Neuron (in vitro differentiated cells): ENCODE results near the gene REPIN1.

Experiments
- H2AFZ ChIP-seq: one replicate; pipeline ENCODE4 v1.6.1; 2013; ENCODE audit warnings: low read depth, mild to moderate bottlenecking, inconsistent platforms, low read length, moderate library complexity
- H3K27me3 ChIP-seq: one replicate; pipeline ENCODE4 v1.6.1; 2013; ENCODE audit warnings: low read length; ENCODE audit not compliant: insufficient read depth
- H3K36me3 ChIP-seq: one replicate; pipeline ENCODE4 v1.6.1; 2013; ENCODE audit warnings: low read length; ENCODE audit not compliant: insufficient read depth
- H3K4me1 ChIP-seq: one replicate; pipeline ENCODE4 v1.6.1; 2013; ENCODE audit warnings: low read length; ENCODE audit not compliant: insufficient read depth
- H3K4me3 ChIP-seq: 2 replicates; pipeline ENCODE4 v1.5.1; 2013; ENCODE audit warnings: mild to moderate bottlenecking, low read length, moderate library complexity
- H3K9me3 ChIP-seq: one replicate; pipeline ENCODE4 v1.6.1; 2013; ENCODE audit warnings: low read length

The REPIN1 gene

DNA sequence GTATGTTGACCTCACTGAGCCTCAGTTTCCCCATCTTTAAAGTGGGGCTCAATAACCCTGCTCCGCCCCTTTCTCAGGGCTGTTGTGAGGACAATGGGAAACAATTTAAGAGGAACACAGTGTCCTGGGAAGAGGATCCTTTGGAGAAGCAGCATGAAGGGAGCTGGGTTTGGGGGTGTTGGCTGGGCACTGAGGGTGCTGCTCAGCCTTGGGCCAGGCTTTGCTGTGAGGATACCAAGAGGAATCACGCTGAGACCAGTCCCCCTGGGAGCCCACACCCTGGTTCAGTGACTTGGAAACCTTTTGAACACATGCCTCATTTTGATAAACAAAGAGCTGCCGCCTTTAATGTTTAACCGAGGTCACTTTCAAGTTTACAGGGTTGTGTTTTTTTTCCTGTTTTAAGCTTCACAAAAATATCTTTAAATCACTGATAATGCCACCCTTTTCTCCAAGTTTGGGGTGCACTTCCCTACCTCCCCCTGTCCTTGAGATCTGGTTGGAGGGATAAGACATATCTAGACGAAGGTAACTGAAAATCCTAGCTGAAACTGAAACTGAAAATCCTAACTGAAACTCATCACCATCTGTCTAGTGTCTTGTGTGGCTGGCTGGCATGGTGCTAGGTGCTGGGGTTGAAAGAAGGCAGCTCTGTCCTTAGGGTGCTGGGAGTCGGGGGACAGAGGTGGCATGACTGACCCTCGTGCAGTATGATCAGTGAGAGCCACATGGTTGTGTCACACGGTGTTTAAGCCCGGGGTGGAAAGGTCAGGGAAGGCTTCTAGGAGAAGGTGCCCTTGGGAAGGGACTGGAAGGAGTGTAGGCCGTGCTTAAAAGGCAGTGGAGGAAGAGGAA is 38.2 kb downstream of the REPIN1 start:
- Histone ChIP-seq H3K4me3 (peak overlapping the region; percentile 60), H3K27me3 (no peaks in the 10 kb centered on the region), H3K4me1 (peaks cover 37% of the 10 kb centered on the region), H3K36me3 (no peaks in the 10 kb centered on the region), H3K9me3 (no peaks in the 10 kb centered on the region), H2AFZ (no peak overlapping the region)

DNA sequence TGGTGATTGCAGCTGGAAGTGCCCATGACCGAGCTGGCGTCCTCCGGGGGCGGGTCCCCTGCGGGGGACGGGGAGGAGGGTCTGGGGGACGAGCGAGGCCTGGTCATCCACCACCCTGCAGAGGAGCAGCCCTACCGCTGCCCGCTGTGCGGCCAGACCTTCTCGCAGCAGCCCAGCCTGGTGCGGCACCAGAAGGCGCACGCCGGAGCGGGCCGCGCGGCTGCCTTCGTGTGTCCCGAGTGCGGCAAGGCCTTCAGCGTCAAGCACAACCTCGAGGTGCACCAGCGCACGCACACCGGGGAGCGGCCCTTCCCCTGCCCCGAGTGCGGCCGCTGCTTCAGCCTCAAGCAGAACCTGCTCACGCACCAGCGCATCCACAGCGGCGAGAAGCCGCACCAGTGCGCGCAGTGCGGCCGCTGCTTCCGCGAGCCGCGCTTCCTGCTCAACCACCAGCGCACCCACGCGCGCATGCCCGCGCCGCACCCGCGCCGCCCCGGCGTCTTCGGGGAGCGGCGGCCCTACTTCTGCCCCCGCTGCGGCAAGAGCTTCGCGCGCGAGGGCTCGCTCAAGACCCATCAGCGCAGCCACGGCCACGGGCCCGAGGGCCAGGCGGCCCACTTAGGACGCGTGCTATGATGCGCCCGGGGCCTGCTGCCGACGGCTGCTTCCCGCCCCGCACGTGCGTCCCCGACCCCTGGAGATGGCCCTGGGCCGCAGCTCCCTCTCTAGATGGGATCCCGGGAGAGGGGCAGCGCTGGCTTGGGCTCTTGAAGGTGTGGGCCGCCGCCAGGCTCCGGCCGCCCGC is 39.2 kb downstream of the REPIN1 start:
- Histone ChIP-seq H3K9me3 (no peaks in the 10 kb centered on the region), H3K4me3 (no peak overlapping the region), H3K4me1 (peaks cover 27% of the 10 kb centered on the region), H2AFZ (no peak overlapping the region), H3K27me3 (no peaks in the 10 kb centered on the region), H3K36me3 (no peaks in the 10 kb centered on the region)

DNA sequence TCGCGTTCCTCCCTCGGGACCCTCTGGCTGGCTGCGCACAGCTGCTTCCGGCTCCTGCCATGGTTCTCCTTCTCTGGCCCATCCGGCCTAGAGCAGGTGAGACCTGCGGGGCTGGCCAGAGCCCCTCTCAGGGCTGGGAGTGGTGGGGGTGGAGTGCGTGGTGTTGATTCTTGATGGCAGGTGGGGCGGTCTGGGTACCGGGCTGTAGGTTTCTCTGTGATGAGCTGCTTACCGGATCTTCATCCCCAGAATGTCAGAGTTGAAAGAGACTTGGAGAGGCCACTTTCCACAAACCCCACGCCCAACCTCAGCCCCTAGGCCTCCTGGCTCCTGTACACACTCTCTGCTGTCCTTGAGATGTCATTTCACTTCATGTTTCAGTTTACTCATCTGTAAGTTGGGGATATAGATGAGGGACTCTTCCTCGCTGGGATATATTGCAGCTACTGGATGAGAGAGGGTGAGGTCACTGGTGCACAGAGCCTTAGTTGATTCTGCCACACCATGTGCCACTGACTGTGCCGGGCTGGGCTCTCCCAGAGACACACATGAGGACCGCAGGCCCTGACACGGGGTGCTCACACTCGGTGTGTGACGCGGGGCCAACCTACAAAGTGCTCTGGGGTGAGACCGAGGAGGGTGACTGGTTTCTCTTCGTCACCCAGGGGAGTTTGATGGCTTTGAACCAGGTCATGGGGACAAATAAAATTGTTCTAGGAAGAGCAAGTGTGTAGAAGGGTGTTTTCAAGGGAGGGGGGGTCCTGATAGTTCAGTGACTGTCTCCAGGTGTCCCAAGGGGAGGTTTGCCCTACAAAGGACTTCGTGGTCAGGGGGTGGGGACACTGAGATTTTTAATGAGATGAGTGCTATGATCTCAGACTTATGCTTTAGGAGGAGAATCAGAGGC is 40.0 kb downstream of the REPIN1 start:
- Histone ChIP-seq H3K4me1 (peaks cover 23% of the 10 kb centered on the region), H2AFZ (no peak overlapping the region), H3K9me3 (no peaks in the 10 kb centered on the region), H3K36me3 (no peaks in the 10 kb centered on the region), H3K27me3 (no peaks in the 10 kb centered on the region), H3K4me3 (no peak overlapping the region)

DNA sequence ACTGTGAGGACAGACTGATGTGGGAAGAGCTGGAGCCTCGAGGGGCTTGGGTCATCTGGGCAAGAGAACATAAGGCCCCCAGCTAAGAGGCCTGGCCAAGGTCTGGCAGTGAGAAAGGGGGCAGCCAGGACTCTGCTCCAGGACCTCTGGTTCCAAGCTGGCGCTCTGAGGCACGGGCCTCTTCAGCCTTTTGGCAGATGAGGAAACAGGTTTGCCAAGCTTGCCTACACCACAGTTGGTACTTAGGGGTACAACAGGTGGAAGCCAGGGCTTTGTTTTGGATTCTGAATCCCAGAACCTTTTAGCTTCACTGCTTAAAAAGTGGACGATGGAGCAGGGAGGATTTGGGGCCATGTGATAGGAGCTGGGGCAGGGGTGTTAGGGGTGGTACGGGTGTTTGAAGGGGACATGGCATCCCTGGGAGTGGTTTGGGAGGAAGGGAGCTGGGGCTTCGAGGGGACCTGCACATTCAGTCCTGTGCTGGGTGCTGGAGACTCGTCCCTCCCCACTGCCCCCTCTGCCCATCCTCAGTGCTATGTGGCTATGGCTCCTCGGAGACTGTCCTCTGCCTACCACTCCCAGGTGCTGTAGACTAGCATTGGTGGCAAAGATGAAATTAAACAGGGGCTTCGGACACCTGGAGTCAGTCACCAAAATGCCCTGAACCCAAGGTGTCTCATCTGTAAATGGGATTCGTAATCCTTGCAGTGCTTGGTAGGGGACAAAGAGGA is 40.8 kb downstream of the REPIN1 start:
- H2AFZ ChIP-seq = no peak overlapping the region
- no peaks in the 10 kb centered on the region for H3K27me3 ChIP-seq
- H3K4me3 ChIP-seq = no peak overlapping the region
- no peaks in the 10 kb centered on the region for H3K9me3 ChIP-seq
- H3K4me1 ChIP-seq = peaks cover 18% of the 10 kb centered on the region
- no peaks in the 10 kb centered on the region for H3K36me3 ChIP-seq

DNA sequence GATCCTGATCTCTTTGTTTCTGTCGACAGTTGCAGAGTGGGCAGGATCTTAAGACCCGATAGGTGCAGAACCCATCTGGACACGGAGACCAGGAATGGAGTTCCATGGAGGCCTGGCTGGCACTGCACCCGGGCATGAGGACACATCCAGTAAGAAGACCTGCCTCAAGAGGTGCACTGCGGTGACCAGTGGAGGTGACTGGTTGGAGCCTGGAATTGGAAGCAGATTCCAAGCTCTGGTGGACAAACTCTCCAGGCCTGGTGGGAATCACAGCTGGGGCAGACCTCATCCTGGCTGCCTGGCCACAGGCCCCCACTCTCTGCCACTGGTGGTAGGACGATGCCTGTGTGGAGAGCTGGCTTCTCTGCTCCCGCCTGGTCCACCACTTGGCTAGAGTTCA is 41.5 kb downstream of the REPIN1 start:
- H3K27me3 ChIP-seq = no peaks in the 10 kb centered on the region
- no peaks in the 10 kb centered on the region for H3K36me3 ChIP-seq
- no peak overlapping the region for H3K4me3 ChIP-seq
- H3K9me3 ChIP-seq = no peaks in the 10 kb centered on the region
- peaks cover 14% of the 10 kb centered on the region for H3K4me1 ChIP-seq
- no peak overlapping the region for H2AFZ ChIP-seq

DNA sequence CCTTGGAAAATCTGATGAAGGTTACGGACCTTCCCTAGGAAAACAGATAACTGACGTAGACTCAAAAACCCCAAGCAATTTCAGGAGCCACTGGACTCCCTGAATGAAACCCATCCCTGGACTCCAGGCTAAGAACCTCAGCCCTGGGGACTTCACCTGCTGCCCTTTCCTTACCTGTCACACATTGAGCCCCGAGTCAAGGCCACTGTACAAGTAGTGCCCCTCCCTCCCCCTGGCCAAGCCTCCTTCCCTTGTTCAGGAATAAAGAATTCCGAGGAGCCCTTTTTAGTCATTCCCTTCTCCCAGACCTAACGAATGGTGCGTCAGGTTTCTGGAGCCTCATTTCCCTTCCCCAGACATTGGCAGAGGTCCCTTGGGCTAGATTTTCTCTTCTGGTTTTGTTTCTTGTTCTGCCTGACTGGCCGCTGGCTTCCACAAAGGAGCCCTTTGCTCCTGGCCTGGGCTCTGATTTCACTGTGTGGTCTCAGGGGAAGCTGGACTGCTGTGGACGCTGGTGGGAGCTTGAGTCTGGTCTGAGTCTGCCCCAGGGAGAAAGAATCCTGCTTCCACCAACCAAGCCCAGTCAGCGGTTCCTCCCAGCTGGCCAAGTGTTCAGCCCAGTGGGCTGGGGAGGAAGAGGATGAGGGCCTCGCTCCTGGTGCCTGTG is 42.2 kb downstream of the REPIN1 start:
- no peaks in the 10 kb centered on the region for H3K9me3 ChIP-seq
- no peaks in the 10 kb centered on the region for H3K27me3 ChIP-seq
- peaks cover 19% of the 10 kb centered on the region for H3K4me1 ChIP-seq
- no peaks in the 10 kb centered on the region for H3K36me3 ChIP-seq
- H3K4me3 ChIP-seq = no peak overlapping the region
- H2AFZ ChIP-seq = no peak overlapping the region

DNA sequence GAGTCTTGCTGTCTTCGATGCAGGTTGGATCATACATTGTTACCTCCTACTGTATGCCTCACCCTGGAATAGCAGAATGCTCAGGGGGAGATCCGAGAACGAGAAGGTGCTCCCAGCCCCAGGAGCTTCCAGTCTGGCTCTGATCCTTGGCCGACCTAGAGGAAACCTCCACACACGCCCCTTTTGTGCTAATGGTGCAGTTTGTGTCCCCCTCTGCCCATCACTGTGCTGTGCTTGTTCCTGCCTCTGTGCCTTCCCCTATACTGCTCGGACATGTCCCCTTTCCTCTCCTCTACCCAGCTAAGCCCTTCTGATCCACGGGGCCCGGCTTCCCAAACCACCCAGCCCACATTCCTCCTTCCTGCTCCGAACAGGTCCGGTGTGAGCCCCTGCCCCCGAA is 43.0 kb downstream of the REPIN1 start:
- no peaks in the 10 kb centered on the region for H3K9me3 ChIP-seq
- H2AFZ ChIP-seq = no peak overlapping the region
- H3K4me3 ChIP-seq = no peak overlapping the region
- H3K27me3 ChIP-seq = no peaks in the 10 kb centered on the region
- H3K4me1 ChIP-seq = peaks cover 17% of the 10 kb centered on the region
- H3K36me3 ChIP-seq = no peaks in the 10 kb centered on the region

DNA sequence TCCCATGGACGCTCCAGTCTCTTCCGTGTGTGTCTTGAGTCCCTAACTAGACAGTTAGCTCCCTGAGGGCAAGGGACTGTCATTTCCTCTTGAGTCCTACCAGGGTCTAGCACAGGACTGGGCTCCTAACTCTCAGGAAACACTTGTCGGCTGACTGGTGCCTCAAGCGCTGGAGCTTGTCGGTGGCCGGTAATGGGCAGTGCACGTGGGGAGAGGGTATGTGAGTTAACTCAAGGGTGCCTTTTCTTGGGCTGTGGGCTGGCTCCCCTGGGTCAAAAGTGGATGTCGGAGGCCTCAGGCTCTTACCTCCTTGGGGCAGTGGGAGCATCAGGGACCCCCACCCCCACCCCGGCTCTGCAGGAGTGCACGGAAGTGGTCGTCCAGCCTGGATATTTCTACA is 43.4 kb downstream of the REPIN1 start:
- Histone ChIP-seq H3K9me3 (no peaks in the 10 kb centered on the region), H3K4me3 (no peak overlapping the region), H2AFZ (no peak overlapping the region), H3K27me3 (no peaks in the 10 kb centered on the region), H3K36me3 (no peaks in the 10 kb centered on the region), H3K4me1 (peaks cover 17% of the 10 kb centered on the region)

DNA sequence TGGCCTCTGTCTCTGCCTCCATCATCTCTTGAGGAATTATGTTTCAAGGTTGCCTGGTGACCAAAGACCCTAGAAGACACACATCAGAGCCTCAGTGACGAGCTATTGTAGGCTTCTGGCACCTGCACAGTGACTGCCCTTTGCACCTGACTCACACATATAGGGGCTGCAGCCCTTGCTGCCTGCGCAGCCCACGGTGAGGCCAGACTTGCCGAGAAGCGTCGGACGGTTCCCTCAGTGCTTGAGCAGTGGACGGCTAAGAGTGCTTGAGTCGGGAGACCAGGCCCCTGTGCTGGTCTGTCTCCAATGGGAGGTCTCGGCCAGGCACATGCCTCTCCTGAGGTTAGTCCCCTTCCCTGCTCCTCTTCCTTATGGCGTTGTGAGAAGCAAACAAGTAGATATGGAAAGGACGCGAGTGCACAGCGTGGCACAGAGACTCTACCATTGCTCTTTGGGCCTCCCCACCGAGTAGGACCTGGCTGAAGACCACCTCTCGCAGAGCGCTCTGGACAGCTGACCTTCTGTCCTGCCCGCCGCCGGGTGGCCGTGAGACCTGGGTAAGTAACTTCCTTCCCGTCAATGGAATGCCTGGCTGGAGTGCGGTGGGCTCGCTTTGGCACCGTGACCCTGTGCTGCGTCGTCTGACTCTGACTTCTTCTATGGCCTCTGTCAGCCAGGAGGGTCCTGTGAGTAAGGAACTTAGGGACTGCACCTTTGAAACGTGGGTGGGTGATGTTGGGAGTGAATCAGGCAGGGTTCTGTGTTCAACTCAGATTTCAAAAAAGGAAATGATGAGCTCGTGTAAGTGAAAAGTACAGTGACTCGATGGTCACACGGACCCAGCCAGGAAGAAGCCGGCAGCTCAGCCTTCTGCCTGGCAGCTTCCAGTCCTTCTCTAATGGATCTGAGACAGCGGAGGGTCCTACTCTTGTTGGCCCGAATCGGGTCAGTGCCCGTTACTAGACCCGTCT is 44.2 kb downstream of the REPIN1 start:
- Histone ChIP-seq H2AFZ (no peak overlapping the region), H3K36me3 (no peaks in the 10 kb centered on the region), H3K4me3 (no peak overlapping the region), H3K27me3 (no peaks in the 10 kb centered on the region), H3K4me1 (peaks cover 17% of the 10 kb centered on the region), H3K9me3 (no peaks in the 10 kb centered on the region)

DNA sequence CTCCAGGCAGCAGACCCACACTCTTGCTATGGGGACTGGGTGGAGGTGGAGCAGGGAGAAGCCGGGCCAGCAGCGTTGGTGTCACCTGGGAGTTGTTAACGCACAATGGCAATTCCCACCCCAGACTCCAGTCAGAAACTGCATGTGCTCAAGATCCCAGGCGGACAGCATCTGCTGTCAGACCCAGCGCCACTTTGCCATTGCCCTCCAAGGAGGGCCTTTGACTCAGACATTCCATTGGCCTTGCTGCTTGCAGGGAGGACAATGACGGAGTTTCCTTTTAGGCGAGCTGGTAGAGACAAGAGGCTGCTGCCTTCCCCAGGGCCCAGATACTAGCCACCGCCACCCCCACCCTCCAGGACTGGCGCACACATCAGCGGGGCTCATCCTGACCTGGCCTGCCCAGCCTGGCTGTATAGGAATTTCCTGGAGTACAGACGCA is 45.0 kb downstream of the REPIN1 start:
- peaks cover 17% of the 10 kb centered on the region for H3K4me1 ChIP-seq
- H3K9me3 ChIP-seq = no peaks in the 10 kb centered on the region
- H3K36me3 ChIP-seq = no peaks in the 10 kb centered on the region
- H3K27me3 ChIP-seq = no peaks in the 10 kb centered on the region
- H3K4me3 ChIP-seq = no peak overlapping the region
- H2AFZ ChIP-seq = no peak overlapping the region
